HEK293 (cell line): ENCODE measurements around the gene CDC42EP5.
A peak's percentile ranks its signal among the peaks of the same experiment; 100 is the strongest.

ENCODE experiments used
- CTCF ChIA-PET: fragments of 350-600 bp; formaldehyde crosslinking; extraction: SDS; loops from one replicate; lab custom pipeline; 2021; ENCODE audit warnings: antibody characterized with exemption; lab: Yijun Ruan, JAX
- POLR2A ChIA-PET: fragments of 300-600 bp; formaldehyde crosslinking; extraction: SDS; loops from one replicate; lab custom pipeline; 2020; ENCODE audit warnings: antibody characterized with exemption, inconsistent platforms; lab: Yijun Ruan, JAX
- H3K27ac ChIP-seq: fragments of 200-500 bp; sonication (Bioruptor generic); 2 replicates; pipeline ENCODE4 v1.5.1; 2014; ENCODE audit warnings: low read depth, low read length, control low read depth, inconsistent platforms; ENCODE audit errors: extremely low read depth
- H3K36me3 ChIP-seq, 2 experiments: fragments of 200-500 bp in 1 of 2; sonication (Bioruptor generic) in 1 of 2; 1 replicate in 1 of 2; 2 replicates in 1 of 2; pipeline ENCODE4 v1.5.1; 2014 to 2017; ENCODE audit warnings: inconsistent platforms in 2 of 2, low read length in 2 of 2; ENCODE audit not compliant: control insufficient read depth in 2 of 2, insufficient read depth in 1 of 2
- H3K4me1 ChIP-seq: fragments of 200-500 bp; sonication (Bioruptor generic); 2 replicates; pipeline ENCODE4 v1.5.1; 2014; ENCODE audit warnings: mild to moderate bottlenecking, low read length, inconsistent platforms; ENCODE audit not compliant: control insufficient read depth, insufficient read depth
- H3K4me3 ChIP-seq: 2 replicates; pipeline ENCODE4 v1.5.1; 2011; ENCODE audit warnings: low read depth, mild to moderate bottlenecking, control low read depth, low read length, moderate library complexity
- H3K9me3 ChIP-seq: fragments of 200-500 bp; sonication (Bioruptor generic); 2 replicates; pipeline ENCODE4 v1.5.1; 2014; ENCODE audit warnings: low read depth, low read length, inconsistent platforms; ENCODE audit not compliant: control insufficient read depth, insufficient read depth
- GFI1B ChIP-seq: fragments of 450-650 bp; formaldehyde crosslinking; IDR thresholded peaks from 2 replicates; pipeline ENCODE4 v1.5.1; 2016; ENCODE audit warnings: missing biosample characterization, missing genetic modification characterization
- GLI4 ChIP-seq: fragments of 450-650 bp; formaldehyde crosslinking; IDR thresholded peaks from 2 replicates; pipeline ENCODE4 v1.5.1; 2016; ENCODE audit warnings: missing biosample characterization, missing genetic modification characterization
- GLIS2 ChIP-seq: fragments of 450-650 bp; formaldehyde crosslinking; IDR thresholded peaks from 2 replicates; pipeline ENCODE4 v1.5.1; 2016; ENCODE audit warnings: missing biosample characterization, missing genetic modification characterization
- HOXA7 ChIP-seq: sonication (generic); formaldehyde crosslinking; IDR thresholded peaks from 2 replicates; pipeline ENCODE4 v1.8.1; 2022; ENCODE audit warnings: missing genetic modification reagents, borderline replicate concordance
- IKZF3 ChIP-seq: fragments of 450-650 bp; IDR thresholded peaks from 2 replicates; pipeline ENCODE4 v1.5.0; 2018; ENCODE audit warnings: missing biosample characterization, mild to moderate bottlenecking, missing genetic modification characterization, moderate library complexity
- OVOL3 ChIP-seq: fragments of 450-650 bp; formaldehyde crosslinking; IDR thresholded peaks from 2 replicates; pipeline ENCODE4 v1.5.1; 2016; ENCODE audit warnings: missing biosample characterization, missing genetic modification characterization
- PRDM10 ChIP-seq: fragments of 450-650 bp; formaldehyde crosslinking; IDR thresholded peaks from 2 replicates; pipeline ENCODE4 v1.5.1; 2016; ENCODE audit warnings: missing biosample characterization, missing genetic modification characterization
- REST ChIP-seq: fragments of 450-650 bp; formaldehyde crosslinking; IDR thresholded peaks from 2 replicates; pipeline ENCODE4 v1.5.1; 2016; ENCODE audit warnings: missing biosample characterization, missing genetic modification characterization
- SCRT1 ChIP-seq: fragments of 450-650 bp; formaldehyde crosslinking; IDR thresholded peaks from 2 replicates; pipeline ENCODE4 v1.5.1; 2016; ENCODE audit warnings: missing biosample characterization, missing genetic modification characterization, borderline replicate concordance
- ZBTB20 ChIP-seq: fragments of 450-650 bp; formaldehyde crosslinking; IDR thresholded peaks from 2 replicates; pipeline ENCODE4 v1.5.1; 2016; ENCODE audit warnings: missing biosample characterization, missing genetic modification characterization
- ZBTB8A ChIP-seq: fragments of 450-650 bp; formaldehyde crosslinking; IDR thresholded peaks from 2 replicates; pipeline ENCODE4 v1.5.1; 2016; ENCODE audit warnings: missing biosample characterization, missing genetic modification characterization
- ZEB2 ChIP-seq: fragments of 450-650 bp; formaldehyde crosslinking; IDR thresholded peaks from 2 replicates; pipeline ENCODE4 v1.5.1; 2016; ENCODE audit warnings: missing biosample characterization, missing genetic modification characterization
- ZNF140 ChIP-seq: fragments of 450-650 bp; formaldehyde crosslinking; IDR thresholded peaks from 2 replicates; pipeline ENCODE4 v1.5.1; 2016; ENCODE audit warnings: missing biosample characterization, missing genetic modification characterization
- ZNF174 ChIP-seq: fragments of 450-650 bp; formaldehyde crosslinking; IDR thresholded peaks from 2 replicates; pipeline ENCODE4 v1.5.0; 2017; ENCODE audit warnings: missing biosample characterization, mild to moderate bottlenecking, missing genetic modification characterization
- ZNF184 ChIP-seq: fragments of 450-650 bp; IDR thresholded peaks from 2 replicates; pipeline ENCODE4 v1.5.1; 2018; ENCODE audit warnings: missing biosample characterization, mild to moderate bottlenecking, missing genetic modification characterization
- ZNF19 ChIP-seq: fragments of 450-650 bp; formaldehyde crosslinking; IDR thresholded peaks from 2 replicates; pipeline ENCODE4; 2016; ENCODE audit warnings: missing biosample characterization, missing genetic modification characterization, low read depth
- ZNF211 ChIP-seq: fragments of 450-650 bp; formaldehyde crosslinking; IDR thresholded peaks from 2 replicates; pipeline ENCODE4 v1.5.1; 2016; ENCODE audit warnings: low read depth, missing biosample characterization, missing genetic modification characterization
- ZNF292 ChIP-seq: fragments of 450-650 bp; formaldehyde crosslinking; IDR thresholded peaks from 2 replicates; pipeline ENCODE4 v1.5.1; 2016; ENCODE audit warnings: low read depth, missing biosample characterization, missing genetic modification characterization, borderline replicate concordance
- ZNF335 ChIP-seq: fragments of 450-650 bp; formaldehyde crosslinking; conservative IDR thresholded peaks from 2 replicates; pipeline ENCODE4 v1.5.1; 2016; ENCODE audit warnings: missing biosample characterization, missing genetic modification characterization
- ZNF37A ChIP-seq: fragments of 450-650 bp; IDR thresholded peaks from 2 replicates; pipeline ENCODE4 v1.5.1; 2018; ENCODE audit warnings: missing biosample characterization, missing genetic modification characterization
- ZNF433 ChIP-seq: fragments of 450-650 bp; formaldehyde crosslinking; IDR thresholded peaks from 2 replicates; pipeline ENCODE4 v1.5.1; 2016; ENCODE audit warnings: missing biosample characterization, missing genetic modification characterization, low read depth
- ZNF501 ChIP-seq: fragments of 450-650 bp; formaldehyde crosslinking; IDR thresholded peaks from 2 replicates; pipeline ENCODE4 v1.5.1; 2016; ENCODE audit warnings: missing biosample characterization, missing genetic modification characterization
- ZNF513 ChIP-seq: fragments of 450-650 bp; IDR thresholded peaks from 2 replicates; pipeline ENCODE4 v1.5.1; 2018; ENCODE audit warnings: missing biosample characterization, missing genetic modification characterization
- ZNF549 ChIP-seq: fragments of 450-650 bp; IDR thresholded peaks from 2 replicates; pipeline ENCODE4 v1.5.1; 2018; ENCODE audit warnings: missing biosample characterization, missing genetic modification characterization, mild to moderate bottlenecking, inconsistent platforms, moderate library complexity
- ZNF626 ChIP-seq: fragments of 450-650 bp; sonication (Bioruptor Pico); formaldehyde crosslinking; IDR thresholded peaks from 2 replicates; pipeline ENCODE4 v1.5.1; 2018; ENCODE audit warnings: missing biosample characterization, missing genetic modification characterization, inconsistent platforms
- ZNF658 ChIP-seq: fragments of 450-650 bp; formaldehyde crosslinking; IDR thresholded peaks from 2 replicates; pipeline ENCODE4; 2016; ENCODE audit warnings: missing biosample characterization, missing genetic modification characterization
- ZNF692 ChIP-seq: fragments of 450-650 bp; formaldehyde crosslinking; IDR thresholded peaks from 2 replicates; pipeline ENCODE4 v1.5.1; 2016; ENCODE audit warnings: missing biosample characterization, missing genetic modification characterization
- ZNF791 ChIP-seq: fragments of 450-650 bp; formaldehyde crosslinking; IDR thresholded peaks from 2 replicates; pipeline ENCODE4 v1.5.1; 2016; ENCODE audit warnings: missing biosample characterization, missing genetic modification characterization
- ZNF837 ChIP-seq: fragments of 450-650 bp; formaldehyde crosslinking; IDR thresholded peaks from 2 replicates; pipeline ENCODE4 v1.5.1; 2016; ENCODE audit warnings: missing biosample characterization, missing genetic modification characterization
- ZSCAN23 ChIP-seq: fragments of 450-650 bp; formaldehyde crosslinking; IDR thresholded peaks from 2 replicates; pipeline ENCODE4 v1.5.1; 2016; ENCODE audit warnings: missing biosample characterization, missing genetic modification characterization

The CDC42EP5 gene

GRCh38 chr19:54464044-54464629, 9.0 kb downstream of the CDC42EP5 start:
- POLR2A ChIA-PET, result interaction anchor here (0.6 to 1.9 kb wide), 14 partner anchors 9 to 1160 kb away, joined by 3 to 47 read pairs (median 6); partner anchors contain the start of genes CDC42EP5, CNOT3, ISOC2 and LENG8
- Histone ChIP-seq H3K27ac (peak overlapping the region; percentile 65), H3K36me3 (peaks cover 10 to 32% of the 10 kb centered on the region in 2 experiments), H3K4me3 (peak overlapping the region; percentile 90), H3K9me3 (no peaks in the 10 kb centered on the region), H3K4me1 (peaks cover 5% of the 10 kb centered on the region; the same call in 1 of the 2 replicates)
- CTCF ChIA-PET, result interaction anchor here (0.6 kb wide), 1 partner anchor 10 kb away, joined by 3 read pairs; no protein-coding TSS in a partner anchor
- TF ChIP-seq SCRT1 (no peak), ZNF211 (no peak), ZNF791 (tag by site-specific recombination) (no peak), ZNF37A (tag by site-specific recombination) (no peak), ZNF292 (tag by site-specific recombination) (no peak), IKZF3 (tag by site-specific recombination) (peak; percentile 29; the same call in 1 of the 2 replicates), HOXA7 (CRISPR knock-in tag) (no peak), ZNF140 (tag by site-specific recombination) (no peak), ZBTB8A (tag by site-specific recombination) (peak; percentile 96), ZNF184 (no peak), REST (tag by site-specific recombination) (no peak), ZNF837 (no peak), ZNF19 (tag by site-specific recombination) (no peak), ZNF549 (tag by site-specific recombination) (no peak), GLIS2 (no peak), ZEB2 (tag by site-specific recombination) (no peak; the same call in 1 of the 2 replicates), ZBTB20 (tag by site-specific recombination) (no peak), ZSCAN23 (tag by site-specific recombination) (no peak), ZNF513 (tag by site-specific recombination) (no peak), OVOL3 (no peak), ZNF692 (no peak; the same call in 1 of the 2 replicates), ZNF174 (tag by site-specific recombination) (no peak), ZNF501 (tag by site-specific recombination) (no peak), GFI1B (tag by site-specific recombination) (no peak), GLI4 (no peak), ZNF658 (tag by site-specific recombination) (no peak), ZNF433 (tag by site-specific recombination) (no peak), PRDM10 (tag by site-specific recombination) (0 out of 2 replicates have a peak, but pooled peaks have one; percentile 8), ZNF335 (tag by site-specific recombination) (peak; percentile 68), ZNF626 (no peak)
